ENCODE data around the gene ANXA11.

- TF ChIP-seq CTCF (conservative IDR thresholded peaks at IDR 0.05 in 1 of 2, IDR thresholded peaks at IDR 0.05 in 1 of 2; ENCODE audit: extremely low read depth in 1 of 2, insufficient read depth in 1 of 2, low read depth in 1 of 2, low read length in 2 of 2) (no peak), EZH2 (IDR thresholded peaks at IDR 0.05; ENCODE audit: borderline replicate concordance, low read length) (no peak)
Measured at GRCh38 chr10:80152820-80153219, 52.5 kb downstream of the ANXA11 start.

Measured in mammary epithelial cell (primary cell).